NB4 (cell line): Measurements from ENCODE around the gene LRRC10B.

ENCODE experiments used
- CTCF ChIP-seq: IDR thresholded peaks from one replicate; pipeline ENCODE4 v1.5.1; 2012; ENCODE audit warnings: low read depth, low read length
- MAX ChIP-seq: IDR thresholded peaks from 2 replicates; pipeline ENCODE4 v1.6.1; 2011; ENCODE audit warnings: low read depth, low read length
- MYC ChIP-seq: IDR thresholded peaks from 2 replicates; pipeline ENCODE4 v1.6.1; 2011; ENCODE audit warnings: low read depth, low read length
- POLR2A ChIP-seq: IDR thresholded peaks from 2 replicates; pipeline ENCODE4 v1.6.1; 2011; ENCODE audit warnings: mild to moderate bottlenecking; ENCODE audit not compliant: insufficient read length; ENCODE audit errors: extremely low read depth

DNA sequence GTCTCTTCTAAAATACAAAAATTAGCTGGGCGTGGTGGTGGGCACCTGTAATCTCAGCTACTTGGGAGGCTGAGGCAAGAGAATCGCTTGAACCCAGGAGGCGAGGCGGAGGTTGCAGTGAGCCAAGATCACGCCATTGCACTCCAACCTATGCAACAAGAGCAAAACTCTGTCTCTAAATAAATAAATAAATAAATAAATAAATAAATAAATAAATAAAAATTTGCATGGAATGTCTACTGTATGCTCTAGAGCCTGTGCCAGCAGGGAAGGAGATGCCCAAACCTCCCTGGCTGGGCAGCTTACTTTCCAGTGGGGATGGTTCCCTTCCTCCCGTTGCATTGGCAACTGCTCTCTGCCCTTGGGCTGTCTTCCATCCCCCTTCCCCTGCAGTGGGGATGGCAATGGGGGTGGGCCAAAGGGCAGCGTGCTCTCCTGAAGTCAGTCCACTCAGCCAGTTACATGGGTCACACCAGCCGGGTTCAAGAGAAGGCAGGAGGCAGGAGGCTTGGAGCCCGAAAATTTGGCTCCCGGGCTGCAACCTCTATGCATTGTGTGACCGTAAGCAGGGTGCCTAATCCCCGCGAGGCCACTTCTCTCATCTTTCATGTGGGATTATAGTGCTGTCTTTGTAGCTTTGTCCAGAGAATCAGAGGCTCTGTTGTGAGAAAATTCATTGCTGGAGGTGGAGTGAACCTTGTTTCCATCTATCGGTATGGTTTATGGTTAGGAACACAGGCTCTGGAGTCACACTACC is 1.4 kb upstream of the LRRC10B start:
- TF ChIP-seq CTCF (no peak), POLR2A (no peak), MYC (no peak), MAX (no peak)
